Measurements from ENCODE around the gene LRIT2.
A peak's percentile ranks its signal among the peaks of the same experiment; 100 is the strongest.

LRIT2 gene, protein sequence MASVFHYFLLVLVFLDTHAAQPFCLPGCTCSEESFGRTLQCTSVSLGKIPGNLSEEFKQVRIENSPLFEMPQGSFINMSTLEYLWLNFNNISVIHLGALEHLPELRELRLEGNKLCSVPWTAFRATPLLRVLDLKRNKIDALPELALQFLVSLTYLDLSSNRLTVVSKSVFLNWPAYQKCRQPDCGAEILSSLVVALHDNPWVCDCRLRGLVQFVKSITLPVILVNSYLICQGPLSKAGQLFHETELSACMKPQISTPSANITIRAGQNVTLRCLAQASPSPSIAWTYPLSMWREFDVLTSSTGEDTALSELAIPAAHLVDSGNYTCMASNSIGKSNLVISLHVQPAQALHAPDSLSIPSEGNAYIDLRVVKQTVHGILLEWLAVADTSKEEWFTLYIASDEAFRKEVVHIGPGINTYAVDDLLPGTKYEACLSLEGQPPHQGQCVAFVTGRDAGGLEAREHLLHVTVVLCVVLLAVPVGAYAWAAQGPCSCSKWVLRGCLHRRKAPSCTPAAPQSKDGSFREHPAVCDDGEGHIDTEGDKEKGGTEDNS

DNA sequence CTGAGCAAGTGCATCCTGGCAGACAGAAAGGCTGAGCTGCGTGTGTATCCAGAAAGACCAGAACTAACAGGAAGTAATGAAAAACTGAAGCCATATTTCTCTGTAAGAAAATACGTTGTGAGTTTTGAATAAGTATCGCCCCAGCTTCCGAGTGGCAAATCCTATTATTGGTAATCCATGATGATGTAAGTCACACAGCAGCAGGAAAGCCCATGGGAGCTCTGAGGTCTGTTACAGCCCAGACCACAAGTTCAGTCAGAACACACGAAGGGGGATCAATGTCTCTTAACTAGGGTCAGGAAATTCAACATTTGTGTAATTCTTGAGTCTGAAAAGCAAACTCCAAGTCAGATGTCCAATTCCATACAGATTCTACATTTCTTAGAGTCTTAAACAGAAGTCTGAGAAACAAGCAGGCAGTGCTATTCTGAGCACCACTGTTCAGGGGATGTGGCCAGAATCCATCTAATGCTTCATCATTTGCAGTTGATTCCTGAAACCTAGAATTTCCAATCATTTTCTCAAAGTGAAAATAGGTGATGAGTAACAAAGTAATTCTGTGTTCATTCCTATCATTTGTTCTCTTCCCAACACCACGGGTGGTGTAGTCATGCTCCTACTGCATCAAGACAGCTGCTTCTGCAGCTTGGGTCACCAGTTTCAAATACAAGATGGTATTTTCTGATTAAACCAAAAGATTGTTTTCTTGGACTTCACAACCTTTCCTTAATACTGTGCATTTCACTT, at the start of gene LRIT2:
TSS of gene LRIT2 (minus strand) at position 118 of the 747 bp plus-strand sequence. CDS start at position 94, 24 bp downstream.
- DNase-seq (ENCODE audit: low read depth) = no peak

DNA sequence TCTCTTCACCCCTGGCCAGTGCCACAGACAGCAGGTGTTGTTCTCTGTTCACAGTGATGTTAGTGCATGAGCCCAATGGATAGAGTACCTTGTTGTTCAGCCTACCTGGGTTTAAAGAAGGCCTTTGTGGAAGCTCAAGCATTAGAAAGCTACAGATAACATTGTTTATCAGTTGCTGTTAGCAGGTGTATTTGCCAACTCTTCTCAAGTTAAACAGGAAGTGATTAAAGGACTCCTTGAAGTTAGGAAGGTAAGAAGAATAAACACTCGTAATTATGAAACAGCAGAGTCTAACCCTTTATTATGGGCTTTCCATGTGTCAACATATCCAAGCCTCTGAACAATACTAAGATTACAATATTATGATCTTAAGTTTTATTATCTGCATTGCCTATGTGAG, 45.4 kb upstream of the LRIT2 start:
- no peak for DNase-seq (ENCODE audit: low read depth)

DNA sequence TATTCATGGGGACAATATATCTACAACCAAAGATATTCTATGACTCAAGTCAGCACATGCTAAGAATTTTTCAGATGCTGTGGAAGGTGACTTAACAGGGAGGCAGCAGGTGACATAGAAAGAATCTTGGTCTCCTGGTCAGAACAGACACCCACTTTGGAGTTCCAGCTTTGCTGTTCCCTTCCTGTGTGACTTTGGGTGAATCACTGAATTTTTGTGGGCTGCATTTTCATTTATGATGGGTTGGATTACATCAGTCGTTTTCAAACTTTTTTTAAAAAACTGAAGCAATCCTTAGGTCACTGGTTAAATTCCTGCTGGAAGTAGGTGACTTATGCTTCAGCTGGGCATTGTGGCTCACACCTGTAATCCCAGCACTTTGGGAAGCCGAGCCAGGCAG, 44.4 kb upstream of the LRIT2 start:
- peak; percentile 84 for DNase-seq (ENCODE audit: low read depth)

GRCh38 chr10:84269162-84269561, 43.8 kb upstream of the LRIT2 start:
- no peak for DNase-seq (ENCODE audit: low read depth)

DNA sequence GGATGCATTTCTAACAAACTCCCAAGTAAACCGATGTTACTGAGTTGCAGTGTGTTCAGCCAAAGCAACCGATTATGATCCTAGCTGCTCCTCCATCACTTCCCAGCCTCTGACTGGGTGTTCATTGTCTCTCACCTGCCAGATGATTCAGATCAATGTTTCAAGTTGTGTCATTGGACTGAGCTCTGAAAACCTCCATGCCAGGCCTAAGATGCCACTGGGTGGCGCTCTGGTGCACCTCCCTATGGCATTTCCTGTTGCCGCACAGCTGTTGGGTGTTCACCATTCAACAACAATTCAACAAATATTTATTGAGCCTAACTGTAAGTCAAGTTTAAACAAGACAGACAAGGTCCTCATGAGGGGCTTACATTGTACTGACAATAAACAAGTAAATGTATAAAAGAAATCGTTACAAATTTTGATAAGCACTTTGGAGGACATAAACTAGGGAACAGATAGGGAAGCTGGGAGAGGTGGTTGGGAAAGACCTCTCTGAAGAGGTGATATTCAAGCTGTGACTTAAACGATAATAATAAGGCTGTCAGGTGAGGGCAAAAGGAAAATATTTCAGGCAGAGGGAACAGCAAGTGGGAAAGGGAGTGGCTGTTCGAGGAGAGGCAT, 42.3 kb upstream of the LRIT2 start:
- peak; percentile 71 for DNase-seq (ENCODE audit: low read depth)

DNA sequence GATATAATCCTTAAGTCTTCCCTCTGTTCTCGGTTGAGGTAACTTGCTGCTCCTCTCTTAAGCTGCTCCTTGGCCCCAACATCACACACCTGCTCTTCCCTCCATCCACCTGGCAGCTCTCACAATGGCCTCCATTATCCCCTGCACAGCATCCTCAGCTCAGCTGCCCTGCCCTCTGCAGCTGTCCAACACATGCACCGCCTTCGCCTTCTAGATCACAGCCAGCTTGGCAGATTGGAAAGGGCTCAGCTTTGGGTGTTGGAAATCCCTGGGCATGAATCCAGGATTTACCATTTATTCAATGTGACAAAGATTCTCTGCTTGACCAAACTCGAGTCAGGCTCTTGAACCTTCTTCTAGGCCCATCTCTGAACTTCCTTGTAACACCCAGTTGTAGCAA, 40.1 kb upstream of the LRIT2 start:
- DNase-seq (ENCODE audit: low read depth) = no peak

DNA sequence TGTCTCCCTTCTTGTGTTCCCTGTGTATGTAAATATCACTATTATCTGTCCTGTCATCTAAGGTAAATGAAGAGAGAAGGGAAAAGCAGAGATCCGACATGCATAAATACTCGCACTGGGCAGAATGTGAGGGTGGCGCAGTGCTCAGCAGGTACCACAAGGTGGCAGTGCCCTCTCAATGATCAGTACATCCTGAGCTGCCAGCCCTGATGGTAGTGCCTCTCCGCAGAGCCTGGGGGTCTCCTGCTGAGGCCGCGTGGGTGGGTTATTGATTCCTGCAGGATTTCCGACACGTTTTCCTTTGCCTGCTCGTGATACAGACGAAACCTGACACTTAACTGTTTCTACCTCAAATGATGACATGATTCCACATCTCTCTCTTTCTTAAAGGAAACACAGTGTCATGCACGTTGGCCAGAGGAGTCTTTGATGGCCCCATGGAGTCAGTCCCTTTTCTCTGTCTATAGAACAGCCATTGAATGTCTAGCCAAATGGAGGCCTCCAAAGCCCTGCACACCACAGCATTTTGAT, 39.3 kb upstream of the LRIT2 start:
- peak; percentile 70 for DNase-seq (ENCODE audit: low read depth)

- DNase-seq (ENCODE audit: low read depth) = no peak
These were observed 38.4 kb upstream of the LRIT2 start for GRCh38 chr10:84263716-84264115.

GRCh38 chr10:84262190-84262956, 37.0 kb upstream of the LRIT2 start:
- DNase-seq (ENCODE audit: low read depth) = no peak

DNA sequence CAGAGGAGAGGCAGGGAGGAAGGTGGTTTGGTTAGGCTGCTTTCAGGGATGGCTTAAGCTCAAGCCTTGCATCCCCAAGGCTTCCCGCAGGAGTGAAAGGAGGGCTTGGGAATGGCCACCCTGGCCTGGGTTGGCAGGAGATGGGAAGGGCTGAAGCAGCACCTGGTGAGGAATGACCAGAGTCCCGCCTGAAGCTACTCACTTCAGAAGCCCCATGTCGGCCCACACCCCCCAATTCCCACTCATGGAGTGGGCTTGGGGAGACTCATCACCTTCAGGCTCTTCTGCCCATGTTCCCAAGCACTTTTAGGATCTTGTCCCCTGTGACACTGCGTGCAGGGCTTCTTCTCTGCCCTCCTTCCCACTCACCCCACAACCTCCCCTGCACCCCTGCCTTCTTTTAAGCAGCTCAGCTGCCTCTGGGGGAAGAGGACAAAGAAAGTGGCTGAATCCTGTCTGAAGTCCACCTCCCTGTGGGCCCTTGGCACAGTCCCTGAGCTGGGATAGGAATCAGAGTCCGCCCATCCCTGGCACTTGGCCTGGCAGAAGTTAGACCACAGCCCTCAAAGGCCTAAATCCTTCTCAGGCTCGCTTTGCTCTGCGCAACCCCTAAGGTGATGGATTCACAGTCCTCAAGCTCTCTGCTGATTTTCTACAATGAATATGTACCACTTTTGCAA, 36.0 kb upstream of the LRIT2 start:
- no peak for DNase-seq (ENCODE audit: low read depth)

- DNase-seq (ENCODE audit: low read depth) = no peak
These were observed 32.8 kb upstream of the LRIT2 start for GRCh38 chr10:84258034-84258695.

GRCh38 chr10:84257343-84258020, 32.1 kb upstream of the LRIT2 start:
- no peak for DNase-seq (ENCODE audit: low read depth)

DNA sequence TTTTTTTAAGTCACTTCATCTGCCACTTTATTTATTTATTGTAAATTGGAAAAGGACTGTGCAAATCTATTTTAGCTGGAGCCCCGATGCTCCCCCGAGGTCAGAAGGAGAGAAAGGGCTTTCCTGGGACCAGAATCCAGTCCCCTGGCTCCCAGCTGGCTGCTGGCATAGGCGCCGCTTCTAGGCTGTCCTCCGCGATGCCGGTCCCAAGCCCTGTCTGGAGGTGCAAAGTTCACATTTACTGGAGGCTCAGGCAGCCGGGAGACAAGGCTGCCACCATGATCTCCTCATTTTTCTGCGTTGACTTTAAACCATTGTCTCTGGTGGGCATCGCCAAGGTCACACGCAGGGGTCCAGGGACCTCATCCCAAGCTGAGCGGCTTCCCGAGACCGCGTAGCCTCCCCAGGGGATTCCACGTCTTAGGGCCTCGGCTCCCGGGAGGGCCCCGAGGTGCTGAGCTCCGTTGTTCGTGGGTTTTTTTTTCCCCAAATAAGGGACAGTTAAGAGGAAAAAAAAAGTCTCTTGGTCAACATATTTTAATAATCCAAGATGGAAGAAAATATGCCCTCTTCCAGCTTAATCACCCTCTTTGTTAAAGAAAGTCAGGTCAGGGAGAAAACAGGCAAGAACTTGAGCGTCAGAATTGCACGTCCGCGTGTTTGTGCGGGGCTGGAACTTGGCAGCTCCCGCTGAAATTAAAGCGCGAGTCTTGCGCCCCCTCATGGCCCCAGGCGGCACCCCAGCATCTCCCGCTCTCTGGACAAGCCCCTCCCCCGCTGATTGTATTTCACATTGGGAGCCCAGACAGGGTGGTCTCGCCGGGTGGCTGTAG, 31.4 kb upstream of the LRIT2 start:
- DNase-seq (ENCODE audit: low read depth) = peak; percentile 38

GRCh38 chr10:84254552-84255478, 29.5 kb upstream of the LRIT2 start:
- DNase-seq (ENCODE audit: low read depth) = no peak

DNA sequence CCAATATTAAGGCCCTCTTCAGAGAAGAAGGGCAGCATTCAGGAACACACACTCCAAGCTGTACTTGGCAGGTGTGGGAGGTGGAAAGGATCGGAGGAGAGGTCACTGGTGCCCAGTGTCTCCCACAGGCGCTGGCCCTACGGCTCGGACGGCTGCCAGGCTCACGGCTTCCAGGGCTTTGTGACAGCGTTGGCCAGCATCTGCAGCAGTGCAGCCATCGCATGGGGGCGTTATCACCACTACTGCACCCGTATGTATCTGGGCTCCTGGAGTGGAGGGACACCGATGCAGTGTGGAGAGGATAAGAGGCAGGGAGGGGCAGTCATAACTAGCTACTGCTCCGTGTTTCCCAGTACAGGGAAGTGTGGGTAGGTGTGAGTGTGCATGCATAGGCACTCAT, 23.4 kb upstream of the LRIT2 start:
- no peak for DNase-seq (ENCODE audit: low read depth)

- DNase-seq (ENCODE audit: low read depth) = no peak
These were observed 22.2 kb upstream of the LRIT2 start for GRCh38 chr10:84247496-84247895.

GRCh38 chr10:84244651-84245270, 19.4 kb upstream of the LRIT2 start, which contains the start of gene RGR:
RGR (plus strand) TSS chr10:84245053; CDS start chr10:84245091, 38 bp downstream.
- DNase-seq (ENCODE audit: low read depth) = no peak

Data from ELR (cell line).